ENCODE data around the gene PIGQ.

Gene PIGQ

DNA sequence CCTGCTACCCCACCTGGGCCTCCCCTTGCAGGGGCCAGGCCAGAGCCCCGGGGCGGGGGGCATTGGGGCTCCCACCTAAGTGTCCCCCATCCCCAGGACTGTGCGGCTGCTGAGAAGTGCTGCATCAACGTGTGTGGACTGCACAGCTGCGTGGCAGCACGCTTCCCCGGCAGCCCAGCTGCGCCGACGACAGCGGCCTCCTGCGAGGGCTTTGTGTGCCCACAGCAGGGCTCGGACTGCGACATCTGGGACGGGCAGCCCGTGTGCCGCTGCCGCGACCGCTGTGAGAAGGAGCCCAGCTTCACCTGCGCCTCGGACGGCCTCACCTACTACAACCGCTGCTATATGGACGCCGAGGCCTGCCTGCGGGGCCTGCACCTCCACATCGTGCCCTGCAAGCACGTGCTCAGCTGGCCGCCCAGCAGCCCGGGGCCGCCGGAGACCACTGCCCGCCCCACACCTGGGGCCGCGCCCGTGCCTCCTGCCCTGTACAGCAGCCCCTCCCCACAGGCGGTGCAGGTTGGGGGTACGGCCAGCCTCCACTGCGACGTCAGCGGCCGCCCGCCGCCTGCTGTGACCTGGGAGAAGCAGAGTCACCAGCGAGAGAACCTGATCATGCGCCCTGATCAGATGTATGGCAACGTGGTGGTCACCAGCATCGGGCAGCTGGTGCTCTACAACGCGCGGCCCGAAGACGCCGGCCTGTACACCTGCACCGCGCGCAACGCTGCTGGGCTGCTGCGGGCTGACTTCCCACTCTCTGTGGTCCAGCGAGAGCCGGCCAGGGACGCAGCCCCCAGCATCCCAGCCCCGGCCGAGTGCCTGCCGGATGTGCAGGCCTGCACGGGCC is 62.9 kb downstream of the PIGQ start:
- TF ChIP-seq, protein P1, sequence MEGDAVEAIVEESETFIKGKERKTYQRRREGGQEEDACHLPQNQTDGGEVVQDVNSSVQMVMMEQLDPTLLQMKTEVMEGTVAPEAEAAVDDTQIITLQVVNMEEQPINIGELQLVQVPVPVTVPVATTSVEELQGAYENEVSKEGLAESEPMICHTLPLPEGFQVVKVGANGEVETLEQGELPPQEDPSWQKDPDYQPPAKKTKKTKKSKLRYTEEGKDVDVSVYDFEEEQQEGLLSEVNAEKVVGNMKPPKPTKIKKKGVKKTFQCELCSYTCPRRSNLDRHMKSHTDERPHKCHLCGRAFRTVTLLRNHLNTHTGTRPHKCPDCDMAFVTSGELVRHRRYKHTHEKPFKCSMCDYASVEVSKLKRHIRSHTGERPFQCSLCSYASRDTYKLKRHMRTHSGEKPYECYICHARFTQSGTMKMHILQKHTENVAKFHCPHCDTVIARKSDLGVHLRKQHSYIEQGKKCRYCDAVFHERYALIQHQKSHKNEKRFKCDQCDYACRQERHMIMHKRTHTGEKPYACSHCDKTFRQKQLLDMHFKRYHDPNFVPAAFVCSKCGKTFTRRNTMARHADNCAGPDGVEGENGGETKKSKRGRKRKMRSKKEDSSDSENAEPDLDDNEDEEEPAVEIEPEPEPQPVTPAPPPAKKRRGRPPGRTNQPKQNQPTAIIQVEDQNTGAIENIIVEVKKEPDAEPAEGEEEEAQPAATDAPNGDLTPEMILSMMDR (IDR thresholded peaks at IDR 0.05; ENCODE audit: insufficient read depth, low read depth, low read length, missing control alignments) = no peak
- no peak for DNase-seq (ENCODE audit: low read depth)
- no peak overlapping the region for H3K4me3 ChIP-seq (ENCODE audit: low read length)

DNA sequence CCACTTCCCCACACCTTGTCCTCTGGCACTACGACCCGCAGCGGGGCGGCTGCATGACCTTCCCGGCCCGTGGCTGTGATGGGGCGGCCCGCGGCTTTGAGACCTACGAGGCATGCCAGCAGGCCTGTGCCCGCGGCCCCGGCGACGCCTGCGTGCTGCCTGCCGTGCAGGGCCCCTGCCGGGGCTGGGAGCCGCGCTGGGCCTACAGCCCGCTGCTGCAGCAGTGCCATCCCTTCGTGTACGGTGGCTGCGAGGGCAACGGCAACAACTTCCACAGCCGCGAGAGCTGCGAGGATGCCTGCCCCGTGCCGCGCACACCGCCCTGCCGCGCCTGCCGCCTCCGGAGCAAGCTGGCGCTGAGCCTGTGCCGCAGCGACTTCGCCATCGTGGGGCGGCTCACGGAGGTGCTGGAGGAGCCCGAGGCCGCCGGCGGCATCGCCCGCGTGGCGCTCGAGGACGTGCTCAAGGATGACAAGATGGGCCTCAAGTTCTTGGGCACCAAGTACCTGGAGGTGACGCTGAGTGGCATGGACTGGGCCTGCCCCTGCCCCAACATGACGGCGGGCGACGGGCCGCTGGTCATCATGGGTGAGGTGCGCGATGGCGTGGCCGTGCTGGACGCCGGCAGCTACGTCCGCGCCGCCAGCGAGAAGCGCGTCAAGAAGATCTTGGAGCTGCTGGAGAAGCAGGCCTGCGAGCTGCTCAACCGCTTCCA is 63.7 kb downstream of the PIGQ start:
- TF ChIP-seq, protein P1 (IDR thresholded peaks at IDR 0.05; ENCODE audit: insufficient read depth, low read depth, low read length, missing control alignments) = no peak
- no peak overlapping the region for H3K4me3 ChIP-seq (ENCODE audit: low read length)

More for the DNA sequence above, 63.7 kb downstream of the PIGQ start:
- DNase-seq (ENCODE audit: low read depth) = no peak

Data from epithelial cell of esophagus (primary cell).